SK-N-SH treated with all-trans-retinoic acid at 6 μM for 48 hours (cell line): ENCODE data around the gene ADAMTS5.

ENCODE experiments used
- CSDC2 ChIP-seq: fragments of 250-450 bp; sonication (Bioruptor Pico); IDR thresholded peaks from 2 replicates; pipeline ENCODE4 v1.5.0; 2020; ENCODE audit warnings: mild to moderate bottlenecking, moderate library complexity
- SNAI2 ChIP-seq: fragments of 250-450 bp; sonication (Bioruptor Pico); IDR thresholded peaks from 2 replicates; pipeline ENCODE4 v1.5.0; 2020; ENCODE audit warnings: mild to moderate bottlenecking, moderate library complexity
- ZC3H10 ChIP-seq: fragments of 250-450 bp; sonication (Bioruptor Pico); IDR thresholded peaks from 2 replicates; pipeline ENCODE4 v1.5.1; 2021; ENCODE audit warnings: mild to moderate bottlenecking, moderate library complexity
- ZFP3 ChIP-seq: fragments of 250-450 bp; sonication (Bioruptor Pico); IDR thresholded peaks from 2 replicates; pipeline ENCODE4 v1.5.0; 2020; ENCODE audit warnings: mild to moderate bottlenecking, moderate library complexity
- ZNF70 ChIP-seq: fragments of 450-650 bp; formaldehyde crosslinking; IDR thresholded peaks from 2 replicates; pipeline ENCODE4 v1.5.0; 2020; ENCODE audit warnings: mild to moderate bottlenecking, moderate library complexity

GRCh38 chr21:26956813-26957212 lies 10.1 kb downstream of the ADAMTS5 start:
- no peak for TF ChIP-seq ZNF70
- TF ChIP-seq ZFP3 (CRISPR knock-in tag), result no peak
- no peak for TF ChIP-seq CSDC2 (CRISPR knock-in tag)
- no peak for TF ChIP-seq ZC3H10 (CRISPR knock-in tag)
- no peak for TF ChIP-seq SNAI2 (CRISPR knock-in tag)
